ENCODE data around the gene C21orf91.

GRCh38 chr21:17786071-17786850 is 32.9 kb downstream of the C21orf91 start:
- TF ChIP-seq EZH2 (IDR thresholded peaks at IDR 0.05; ENCODE audit: insufficient read depth, poor library complexity, severe bottlenecking) (no peak), EZH2phosphoT487 (IDR thresholded peaks at IDR 0.05; ENCODE audit: insufficient read depth, low read depth) (no peak)

Measured in GM23248 (cell line).